NCI-H146 treated with DMSO at 0.1 percent for 48 hours (cell line): Measurements from ENCODE around the gene CEP70.
"Not testable (repeated sequence)": the region's sequence is repeated elsewhere in the genome, so short reads cannot be mapped to it uniquely, and the experiment has no call there.

Experiments used
- DNase-seq: peaks from one replicate; lab custom pipeline; 2025; ENCODE audit not compliant: unreplicated experiment; lab: John Stamatoyannopoulos, UW

CEP70 gene

GRCh38 chr3:138593488-138594149 lies 441 bp downstream of the CEP70 start:
- DNase-seq = no peak

DNA sequence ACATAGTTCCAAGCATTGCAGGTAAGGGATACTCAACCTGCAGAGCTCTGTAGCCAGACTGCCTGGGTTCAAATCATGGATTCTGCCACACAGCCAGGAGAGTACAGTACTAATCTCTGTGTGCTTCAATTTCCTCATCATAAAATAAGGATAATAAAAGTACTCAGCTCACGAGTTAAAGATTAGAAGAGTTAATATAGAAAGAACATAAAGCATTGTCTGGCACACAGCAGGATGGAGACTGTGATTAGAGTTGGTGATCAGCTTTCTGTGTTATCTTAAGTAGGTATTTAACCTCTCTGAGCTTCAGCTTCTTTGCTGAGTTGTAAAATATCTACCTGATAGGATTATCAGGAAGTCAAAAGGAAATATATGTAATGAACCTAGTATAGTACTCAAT lies 2.7 kb downstream of the CEP70 start:
- DNase-seq = no peak

DNA sequence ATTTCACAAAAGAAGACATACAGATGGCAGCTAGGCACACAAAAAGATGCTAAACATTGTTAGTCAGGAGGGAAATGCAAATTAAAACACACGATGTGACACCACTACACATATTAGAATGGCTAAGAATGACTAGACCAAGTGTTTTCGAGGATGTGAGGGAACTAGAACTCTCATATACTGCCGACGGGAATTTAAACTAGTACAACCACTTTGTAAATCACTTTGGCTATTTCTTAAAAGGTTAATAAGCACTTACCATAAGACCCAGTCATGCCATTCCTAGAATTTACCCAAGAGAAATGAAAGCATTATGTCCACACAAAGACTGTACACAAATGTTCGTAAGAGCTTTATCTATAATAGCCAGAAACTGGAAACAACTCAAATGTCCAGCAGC lies 5.6 kb downstream of the CEP70 start:
- no peak for DNase-seq

- no peak for DNase-seq
Measured at GRCh38 chr3:138587374-138587773, 6.7 kb downstream of the CEP70 start.

GRCh38 chr3:138578961-138579574 lies 15.0 kb downstream of the CEP70 start:
- no peak for DNase-seq

GRCh38 chr3:138578141-138578540 lies 15.9 kb downstream of the CEP70 start:
- DNase-seq = no peak

GRCh38 chr3:138573138-138573537 lies 20.9 kb downstream of the CEP70 start:
- DNase-seq = no peak

GRCh38 chr3:138569624-138570023 lies 24.4 kb downstream of the CEP70 start:
- DNase-seq = not testable (repeated sequence)

DNA sequence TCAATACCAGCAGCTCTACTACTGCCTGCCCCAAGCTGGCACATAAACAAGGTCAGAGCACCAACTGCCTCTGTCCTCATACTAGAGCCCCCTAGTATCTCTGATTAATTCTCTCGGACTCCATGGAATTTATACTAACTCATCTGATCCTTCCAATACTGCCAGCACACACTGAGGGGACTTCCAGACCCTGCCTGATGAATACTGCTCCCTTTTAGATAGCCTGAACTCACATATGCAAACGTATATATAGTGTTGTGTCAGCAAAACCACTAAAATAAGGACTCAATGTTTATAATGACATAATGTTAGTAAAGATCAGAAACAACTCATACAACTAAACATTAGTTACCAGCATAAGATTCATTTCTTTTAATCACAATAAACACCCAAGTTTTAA lies 25.0 kb downstream of the CEP70 start:
- DNase-seq = no peak

DNA sequence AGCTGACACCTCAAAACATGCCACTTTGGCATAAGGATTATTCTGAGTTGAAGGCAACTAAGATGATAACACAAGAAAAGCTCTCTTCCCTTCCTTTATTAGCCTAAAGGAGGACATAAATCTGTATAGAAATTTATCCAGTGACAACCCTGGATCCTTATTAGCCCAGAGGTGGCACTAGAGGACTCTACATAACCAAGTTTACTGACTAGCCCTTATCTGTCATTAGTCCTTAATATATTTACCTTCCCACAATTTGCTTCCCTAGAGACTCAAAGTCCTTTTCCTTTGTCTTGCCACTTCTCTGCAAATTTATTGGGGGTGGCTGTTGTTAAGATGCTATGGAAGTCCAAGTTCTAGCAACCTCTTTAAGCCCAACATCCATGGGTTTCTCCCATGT lies 26.7 kb downstream of the CEP70 start:
- DNase-seq = no peak

DNA sequence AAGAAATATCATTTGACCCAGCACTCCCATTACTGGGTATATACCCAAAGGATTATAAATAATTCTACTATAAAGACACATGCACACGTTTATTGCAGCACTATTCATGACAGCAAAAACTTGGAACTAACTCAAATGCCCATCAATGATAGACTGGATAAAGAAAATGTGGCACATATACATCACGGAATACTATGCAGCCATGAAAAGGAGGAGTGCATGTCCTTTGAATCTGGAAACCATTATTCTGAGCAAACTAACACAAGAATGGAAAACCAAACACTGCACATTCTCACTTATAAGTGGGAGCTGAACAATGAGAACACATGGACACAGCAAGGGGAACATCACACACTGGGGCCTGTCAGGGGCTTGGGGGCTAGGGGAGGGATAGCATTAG lies 27.8 kb downstream of the CEP70 start:
- not testable (repeated sequence) for DNase-seq

DNA sequence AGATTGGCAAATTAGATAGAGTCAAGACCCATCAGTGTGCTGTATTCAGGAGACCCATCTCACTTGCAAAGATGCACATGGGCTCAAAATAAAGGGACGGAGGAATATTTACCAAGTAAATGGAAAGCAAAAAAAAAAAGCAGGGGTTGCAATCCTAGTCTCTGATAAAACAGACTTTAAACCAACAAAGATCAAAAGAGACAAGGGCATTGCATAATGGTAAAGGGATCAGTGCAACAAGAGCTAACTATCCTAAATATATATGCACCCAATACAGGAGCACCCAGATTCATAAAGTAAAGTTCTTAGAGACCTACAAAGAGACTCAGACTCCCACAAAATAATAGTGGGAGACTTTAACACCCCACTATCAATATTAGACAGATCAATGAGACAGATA lies 31.2 kb downstream of the CEP70 start:
- not testable (repeated sequence) for DNase-seq

GRCh38 chr3:138560501-138560900 lies 33.6 kb downstream of the CEP70 start:
- no peak for DNase-seq

GRCh38 chr3:138559134-138559533 lies 34.9 kb downstream of the CEP70 start:
- no peak for DNase-seq

DNA sequence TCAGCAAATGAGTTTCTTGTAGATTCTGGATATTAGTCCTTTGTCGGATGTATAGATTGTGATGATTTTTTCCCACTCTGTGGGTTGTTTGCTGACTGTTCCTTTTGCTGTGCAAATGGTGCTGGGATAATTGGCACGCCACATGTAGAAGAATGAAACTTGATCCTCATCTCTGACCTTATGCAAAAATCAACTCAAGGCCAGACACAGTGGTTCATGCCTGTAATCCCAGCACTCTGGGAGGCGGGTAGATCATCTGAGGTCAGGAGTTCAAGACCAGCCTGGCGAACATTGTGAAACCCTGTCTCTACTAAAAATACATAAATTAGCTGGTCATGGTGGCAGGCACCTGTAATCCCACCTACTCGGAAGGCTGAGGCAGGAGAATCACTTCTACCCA lies 39.3 kb downstream of the CEP70 start:
- DNase-seq = not testable (repeated sequence)

GRCh38 chr3:138550958-138551357 lies 43.1 kb downstream of the CEP70 start:
- DNase-seq = not testable (repeated sequence)

DNA sequence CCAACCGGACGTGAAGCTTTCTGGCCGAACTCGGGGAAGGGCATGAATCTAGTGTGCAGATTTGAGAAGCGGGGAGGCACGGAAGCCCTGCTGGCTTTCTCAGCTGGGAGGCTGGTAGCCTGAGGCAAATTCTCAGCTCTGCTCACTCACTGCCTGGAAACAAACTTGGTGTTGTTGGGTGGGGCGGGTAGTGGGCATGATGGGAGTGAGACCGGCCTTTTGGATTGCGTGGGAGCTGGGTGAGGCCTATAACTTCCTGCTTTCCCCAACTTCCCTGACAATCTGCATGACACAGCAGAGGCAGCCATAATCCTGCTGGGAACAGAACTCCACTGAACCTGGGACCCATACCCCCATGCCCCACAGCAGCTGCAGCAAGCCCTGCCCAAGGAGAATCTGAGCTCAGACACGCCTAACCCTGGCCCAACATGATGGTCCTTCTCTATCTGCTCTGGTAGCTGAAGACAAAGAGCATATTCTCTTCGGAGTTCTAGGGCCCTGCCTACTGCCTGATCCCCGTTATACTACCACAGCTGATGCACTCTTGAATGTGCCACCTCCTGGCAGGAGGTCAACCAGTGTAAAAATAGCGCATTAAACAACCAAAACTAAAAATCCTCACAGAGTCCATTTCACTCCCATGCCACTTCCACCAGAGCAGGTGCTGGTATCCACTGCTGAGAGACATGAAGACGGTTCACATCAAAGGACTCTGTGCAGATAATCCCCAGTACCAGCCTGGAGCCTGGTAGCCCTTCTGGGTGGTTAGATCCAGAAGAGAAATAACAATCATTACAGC lies 44.7 kb downstream of the CEP70 start:
- no peak for DNase-seq

DNA sequence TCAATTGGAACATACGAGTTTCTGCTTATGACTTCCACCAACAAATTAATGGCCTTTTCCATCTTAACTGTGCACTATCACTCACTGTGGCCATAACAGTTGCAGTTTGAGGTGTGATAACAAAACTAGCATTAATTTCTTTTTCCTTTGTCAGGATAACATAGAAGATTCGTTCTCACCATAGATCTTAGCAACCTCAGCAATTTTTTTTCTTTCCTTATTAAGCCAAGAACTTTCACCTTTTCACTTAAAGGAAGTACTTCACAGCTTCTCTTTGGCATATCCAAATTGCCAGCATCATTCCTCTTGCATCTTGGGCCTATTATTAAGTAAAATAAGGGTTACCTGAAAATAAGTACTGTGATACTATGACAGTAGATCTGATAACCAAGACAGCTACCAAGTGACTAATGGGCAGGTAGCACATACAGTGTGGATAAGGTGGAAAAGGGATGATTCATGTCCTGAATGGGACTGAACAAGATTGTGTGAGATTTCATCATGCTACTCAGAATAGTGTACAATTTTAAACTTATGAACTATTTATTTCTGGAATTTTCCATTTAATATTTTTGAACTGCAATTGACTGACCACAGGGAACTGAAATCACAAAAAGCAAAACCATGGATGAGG lies 46.6 kb downstream of the CEP70 start:
- no peak for DNase-seq

GRCh38 chr3:138544546-138544945 lies 49.5 kb downstream of the CEP70 start:
- DNase-seq = no peak

DNA sequence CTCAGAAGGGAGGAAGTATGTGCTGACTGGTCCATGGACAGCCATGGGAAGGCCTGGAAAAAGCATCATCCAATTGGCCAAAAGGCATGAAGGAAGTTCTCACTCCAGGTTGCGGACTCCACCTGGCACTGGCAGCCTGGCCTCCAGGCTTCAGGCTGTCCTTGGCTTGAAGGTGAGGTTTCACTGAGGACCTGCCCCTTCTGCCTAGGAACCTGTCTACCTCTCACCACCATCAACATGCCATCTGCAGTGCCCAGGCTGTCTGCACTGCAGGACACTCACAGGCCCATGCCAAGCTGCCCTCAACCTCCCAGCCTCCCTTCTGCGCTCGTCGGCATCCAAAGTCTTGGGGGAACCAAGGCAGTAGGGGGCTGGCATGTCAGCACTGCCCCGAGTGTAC lies 51.1 kb downstream of the CEP70 start:
- DNase-seq = no peak

- no peak for DNase-seq
Measured at GRCh38 chr3:138539352-138539751, 54.7 kb downstream of the CEP70 start.

GRCh38 chr3:138521445-138521844 lies 72.6 kb downstream of the CEP70 start:
- DNase-seq = not testable (repeated sequence)
